ENCODE measurements around the gene EIF4G2. TPM values are rescaled to one million over a fixed set of nuclear protein-coding genes. Genes with fewer than 3 reads are reported as not detected.

EIF4G2 gene
- 632 and 854 TPM in 2 replicates for total RNA-seq

GRCh38 chr11:10808553-10809372 is at the start of gene EIF4G2:
EIF4G2 (minus strand) TSS chr11:10808926.

GRCh38 chr11:10857709-10858438 is 49.1 kb upstream of the EIF4G2 start, which contains the start of gene ZBED5:
ZBED5 (minus strand) TSS chr11:10858053; CDS start chr11:10854945, 3,108 bp downstream.

GRCh38 chr11:10750838-10751580 is 57.7 kb downstream of the EIF4G2 start, which contains the start of gene CTR9:
CTR9 (plus strand) TSS chr11:10751246; CDS start chr11:10751413, 167 bp downstream.

Other genes with a start within 250 kb of the EIF4G2 start
- 0.37 TPM in 1 of 2 replicates, not detected in the other for gene LYVE1, start 240.3 kb downstream of the EIF4G2 start, total RNA-seq
- 3.0 and 8.6 TPM in 2 replicates for gene IRAG1, start 115.2 kb downstream of the EIF4G2 start, total RNA-seq
- gene CTR9, start 57.7 kb downstream of the EIF4G2 start, total RNA-seq = 35.1 and 36.2 TPM in 2 replicates
- 19.3 and 21.9 TPM in 2 replicates for gene ZBED5, start 49.1 kb upstream of the EIF4G2 start, total RNA-seq